ENCODE data around the gene SPARCL1.

GRCh38 chr4:87567191-87567590 is 38.0 kb upstream of the SPARCL1 start:
- TF ChIP-seq CTCF (conservative IDR thresholded peaks at IDR 0.05; ENCODE audit: low read depth in 2 of 2) (no peak), EZH2 (IDR thresholded peaks at IDR 0.05; ENCODE audit: low read depth, unreplicated experiment) (no peak), EZH2phosphoT487 (IDR thresholded peaks at IDR 0.05; ENCODE audit: unreplicated experiment) (no peak), REST (IDR thresholded peaks at IDR 0.05; ENCODE audit: unreplicated experiment) (no peak), POLR2AphosphoS5 (IDR thresholded peaks at IDR 0.05; ENCODE audit: low read depth) (no peak), JUNB (IDR thresholded peaks at IDR 0.05; ENCODE audit: unreplicated experiment) (no peak), CREB1 (CRISPR knock-in tag; IDR thresholded peaks at IDR 0.05; ENCODE audit: low read depth) (no peak), ZNF114 (CRISPR knock-in tag; IDR thresholded peaks at IDR 0.05) (no peak), NANOG (IDR thresholded peaks at IDR 0.05; ENCODE audit: borderline replicate concordance) (no peak), ZNF462 (CRISPR knock-in tag; IDR thresholded peaks at IDR 0.05) (no peak), STAT1 (IDR thresholded peaks at IDR 0.05; ENCODE audit: unreplicated experiment) (no peak), ZNF331 (CRISPR knock-in tag; IDR thresholded peaks at IDR 0.05; ENCODE audit: low read depth) (no peak), ETS1 (IDR thresholded peaks at IDR 0.05) (no peak)
